ENCODE measurements around the gene CSTF2. TPM values are rescaled to one million over a fixed set of nuclear protein-coding genes. Genes with fewer than 3 reads are reported as not detected.

The CSTF2 gene
- total RNA-seq, 1 donor from 2014 or later: 15.4 TPM

GRCh38 chrX:100864657-100865391, 44.6 kb downstream of the CSTF2 start:
- DNase-seq (ENCODE audit: low spot score in 2 of 2, unreplicated experiment in 2 of 2): no peak
- Mint-ChIP-seq H3K4me3 (no peak overlapping the region), H3K4me1 (no peaks in the 10 kb centered on the region), H3K36me3 (no peaks in the 10 kb centered on the region), H3K27me3 (ENCODE audit: low read depth) (no peaks in the 10 kb centered on the region), H3K9me3 (peaks cover 21% of the 10 kb centered on the region), H3K27ac (no peak overlapping the region)
- no peak for TF ChIP-seq CTCF (IDR thresholded peaks at IDR 0.05; ENCODE audit: unreplicated experiment)

- H3K27ac Mint-ChIP-seq: no peak overlapping the region
- peaks cover 12% of the 10 kb centered on the region for H3K4me1 Mint-ChIP-seq
- peaks cover 17% of the 10 kb centered on the region for H3K9me3 Mint-ChIP-seq
- no peaks in the 10 kb centered on the region for H3K36me3 Mint-ChIP-seq
- no peaks in the 10 kb centered on the region for H3K27me3 Mint-ChIP-seq (ENCODE audit: low read depth)
- H3K4me3 Mint-ChIP-seq: no peak overlapping the region
- no peak for TF ChIP-seq CTCF (IDR thresholded peaks at IDR 0.05; ENCODE audit: unreplicated experiment)
- no peak for DNase-seq (ENCODE audit: low spot score in 2 of 2, unreplicated experiment in 2 of 2)
These were observed 48.1 kb downstream of the CSTF2 start for GRCh38 chrX:100868273-100868672.

- no peaks in the 10 kb centered on the region for H3K27me3 Mint-ChIP-seq (ENCODE audit: low read depth)
- H3K36me3 Mint-ChIP-seq: no peaks in the 10 kb centered on the region
- H3K4me3 Mint-ChIP-seq: no peak overlapping the region
- TF ChIP-seq CTCF (IDR thresholded peaks at IDR 0.05; ENCODE audit: unreplicated experiment): no peak
- H3K27ac Mint-ChIP-seq: no peak overlapping the region
- peaks cover 17% of the 10 kb centered on the region for H3K4me1 Mint-ChIP-seq
- H3K9me3 Mint-ChIP-seq: peaks cover 17% of the 10 kb centered on the region
- no peak for DNase-seq (ENCODE audit: low spot score in 2 of 2, unreplicated experiment in 2 of 2)
These were observed 50.3 kb downstream of the CSTF2 start for GRCh38 chrX:100870527-100870926.

- no peak for TF ChIP-seq CTCF (IDR thresholded peaks at IDR 0.05; ENCODE audit: unreplicated experiment)
- peaks cover 17% of the 10 kb centered on the region for H3K4me1 Mint-ChIP-seq
These were observed 51.7 kb downstream of the CSTF2 start for GRCh38 chrX:100871594-100872560.

GRCh38 chrX:100874325-100874724, 54.1 kb downstream of the CSTF2 start, which contains the start of gene NOX1:
NOX1 (minus strand) TSS chrX:100874359; CDS start chrX:100874139, 220 bp downstream.
- Mint-ChIP-seq H3K27ac (no peak within 1 kb of the TSS), H3K36me3 (no peaks in the 10 kb centered on the region), H3K4me1 (peaks cover 17% of the 10 kb centered on the region), H3K27me3 (ENCODE audit: low read depth) (no peaks in the 10 kb centered on the region), H3K9me3 (peaks cover 14% of the 10 kb centered on the region), H3K4me3 (no peak within 1 kb of the TSS)
- no peak for TF ChIP-seq CTCF (IDR thresholded peaks at IDR 0.05; ENCODE audit: unreplicated experiment)
- DNase-seq (ENCODE audit: low spot score in 2 of 2, unreplicated experiment in 2 of 2): no peak

More at GRCh38 chrX:100871594-100872560, 51.7 kb downstream of the CSTF2 start:
- no peaks in the 10 kb centered on the region for H3K27me3 Mint-ChIP-seq (ENCODE audit: low read depth)
- H3K9me3 Mint-ChIP-seq: peaks cover 17% of the 10 kb centered on the region
- peak overlapping the region; percentile 37 for H3K27ac Mint-ChIP-seq
- no peak overlapping the region for H3K4me3 Mint-ChIP-seq
- H3K36me3 Mint-ChIP-seq: no peaks in the 10 kb centered on the region
- no peak for DNase-seq (ENCODE audit: low spot score in 2 of 2, unreplicated experiment in 2 of 2)

Data from mesothelial cell of epicardium (in vitro differentiated cells).